HFFc6 (cell line): ENCODE measurements around the gene NUDT14. TPM values are rescaled to one million over a fixed set of nuclear protein-coding genes. Genes with fewer than 3 reads are reported as not detected.

Experiments
- DNase-seq: peaks from one replicate; pipeline ENCODE4 v3.0.0-alpha.2; 2018
- H3K27ac Mint-ChIP-seq: 2 replicates; pipeline ENCODE4 v1.8.0; 2020; ENCODE audit warnings: mild to moderate bottlenecking, mixed read lengths
- H3K27me3 Mint-ChIP-seq: 2 replicates; pipeline ENCODE4 v1.8.0; 2021; ENCODE audit warnings: mild to moderate bottlenecking, moderate library complexity, mixed read lengths; ENCODE audit not compliant: insufficient read depth
- H3K36me3 Mint-ChIP-seq: 2 replicates; pipeline ENCODE4 v1.8.0; 2021; ENCODE audit warnings: low read depth, mixed read lengths
- H3K4me1 Mint-ChIP-seq: 2 replicates; pipeline ENCODE4 v1.8.0; 2020; ENCODE audit warnings: low read depth, mixed read lengths
- H3K4me3 Mint-ChIP-seq: 2 replicates; pipeline ENCODE4 v1.8.0; 2020; ENCODE audit warnings: mild to moderate bottlenecking, moderate library complexity, mixed read lengths
- H3K9me3 Mint-ChIP-seq: 2 replicates; pipeline ENCODE4 v1.8.0; 2020; ENCODE audit warnings: mild to moderate bottlenecking, mixed read lengths
- CTCF ChIP-seq: fragments of 200-600 bp; sonication (generic); IDR thresholded peaks from 2 replicates; pipeline ENCODE4 v1.5.0; 2021; ENCODE audit warnings: antibody characterized with exemption, mild to moderate bottlenecking
- total RNA-seq, 6 experiments: library from RNA; stranded (reverse); fragmentation: NEBNext Ultra II Directional; extraction: Animal tissue kit (Norgen Biotek cat#: 25700); gene quantifications; 2 replicates in 1 of 6; 3 replicates in 5 of 6; pipeline ENCODE4 v1.2.3, GENCODE V29; 2021

Gene NUDT14
- total RNA-seq, 6 experiments from 2014 or later: 9.8 to 13.3 (median 11.0) TPM

GRCh38 chr14:105155071-105155651, 26.0 kb downstream of the NUDT14 start:
- Mint-ChIP-seq H3K36me3 (no peaks in the 10 kb centered on the region), H3K4me1 (no peaks in the 10 kb centered on the region), H3K4me3 (no peak overlapping the region), H3K27ac (no peak overlapping the region), H3K27me3 (peaks cover 8% of the 10 kb centered on the region), H3K9me3 (no peaks in the 10 kb centered on the region)
- DNase-seq: no peak
- no peak for TF ChIP-seq CTCF

GRCh38 chr14:105154476-105154871, 26.6 kb downstream of the NUDT14 start:
- no peaks in the 10 kb centered on the region for H3K4me1 Mint-ChIP-seq
- no peak for TF ChIP-seq CTCF
- H3K9me3 Mint-ChIP-seq: no peaks in the 10 kb centered on the region
- H3K4me3 Mint-ChIP-seq: no peak overlapping the region
- H3K27me3 Mint-ChIP-seq: peaks cover 8% of the 10 kb centered on the region
- no peak for DNase-seq
- no peak overlapping the region for H3K27ac Mint-ChIP-seq
- H3K36me3 Mint-ChIP-seq: no peaks in the 10 kb centered on the region

- no peaks in the 10 kb centered on the region for H3K9me3 Mint-ChIP-seq
- H3K4me3 Mint-ChIP-seq: no peak overlapping the region
- H3K27me3 Mint-ChIP-seq: peaks cover 8% of the 10 kb centered on the region
- H3K36me3 Mint-ChIP-seq: no peaks in the 10 kb centered on the region
- H3K27ac Mint-ChIP-seq: no peak overlapping the region
- H3K4me1 Mint-ChIP-seq: no peaks in the 10 kb centered on the region
- no peak for DNase-seq
- no peak for TF ChIP-seq CTCF
Measured at GRCh38 chr14:105153739-105154475, 27.2 kb downstream of the NUDT14 start.

- no peak for DNase-seq
Measured at GRCh38 chr14:105153331-105153731, 27.8 kb downstream of the NUDT14 start.

GRCh38 chr14:105152794-105153241, 28.3 kb downstream of the NUDT14 start:
- Mint-ChIP-seq H3K27ac (no peak overlapping the region), H3K4me1 (no peaks in the 10 kb centered on the region), H3K27me3 (peaks cover 8% of the 10 kb centered on the region), H3K4me3 (no peak overlapping the region), H3K36me3 (no peaks in the 10 kb centered on the region), H3K9me3 (no peaks in the 10 kb centered on the region)
- no peak for DNase-seq
- TF ChIP-seq CTCF: no peak

More at GRCh38 chr14:105153331-105153731, 27.8 kb downstream of the NUDT14 start:
- Mint-ChIP-seq H3K27ac (no peak overlapping the region), H3K36me3 (no peaks in the 10 kb centered on the region), H3K27me3 (peaks cover 8% of the 10 kb centered on the region), H3K9me3 (no peaks in the 10 kb centered on the region), H3K4me1 (no peaks in the 10 kb centered on the region), H3K4me3 (no peak overlapping the region)
- TF ChIP-seq CTCF: no peak
